DND-41 (cell line): Measurements from ENCODE around the gene ALG8.

Source experiments
- ATAC-seq: fragments of 200-7000 bp; cut with Tn5 transposase; 3 replicates; pipeline ENCODE4 v1.9.1; 2021; ENCODE audit warnings: low read depth; ENCODE audit not compliant: insufficient read depth
- DNase-seq: peaks from one replicate; pipeline ENCODE4 v3.0.0-alpha.2; 2020
- H2AFZ ChIP-seq: 2 replicates; pipeline ENCODE4 v1.6.0; 2012; ENCODE audit warnings: low read depth, low read length
- H3K27ac ChIP-seq: 2 replicates; pipeline ENCODE4 v1.5.1; 2012; ENCODE audit warnings: low read length, inconsistent platforms
- H3K27me3 ChIP-seq: fragments of 200-600 bp; sonication (generic); 2 replicates; pipeline ENCODE4 v1.6.0; 2012; ENCODE audit warnings: low read length, mild to moderate bottlenecking, inconsistent platforms; ENCODE audit not compliant: insufficient read depth, poor library complexity
- H3K36me3 ChIP-seq: 2 replicates; pipeline ENCODE4 v1.5.1; 2012; ENCODE audit warnings: low read length, inconsistent platforms; ENCODE audit not compliant: insufficient read depth
- H3K4me1 ChIP-seq: 2 replicates; pipeline ENCODE4 v1.5.1; 2012; ENCODE audit warnings: mild to moderate bottlenecking, low read length; ENCODE audit not compliant: insufficient read depth
- H3K4me2 ChIP-seq: 2 replicates; pipeline ENCODE4 v1.6.0; 2012; ENCODE audit warnings: mild to moderate bottlenecking, moderate library complexity, low read length, inconsistent platforms; ENCODE audit not compliant: insufficient read depth
- H3K4me3 ChIP-seq, 2 experiments: fragments of 200-600 bp in 1 of 2; shearing (Covaris generic) in 1 of 2; 2 replicates each; pipeline ENCODE4 v1.5.1; 2012 to 2016; ENCODE audit warnings: inconsistent platforms in 2 of 2, low read length in 2 of 2, mild to moderate bottlenecking in 2 of 2, low read depth in 1 of 2, moderate library complexity in 1 of 2
- H3K79me2 ChIP-seq: 2 replicates; pipeline ENCODE4 v1.6.0; 2012; ENCODE audit warnings: low read length, inconsistent platforms; ENCODE audit not compliant: insufficient read depth
- H3K9ac ChIP-seq: 2 replicates; pipeline ENCODE4 v1.6.0; 2012; ENCODE audit warnings: low read depth, mild to moderate bottlenecking, inconsistent platforms, low read length, moderate library complexity
- H3K9me3 ChIP-seq: 2 replicates; pipeline ENCODE4 v1.5.1; 2012; ENCODE audit warnings: low read length, moderate library complexity, mild to moderate bottlenecking, inconsistent platforms; ENCODE audit not compliant: insufficient read depth, severe bottlenecking
- H4K20me1 ChIP-seq: 2 replicates; pipeline ENCODE4 v1.6.0; 2012; ENCODE audit warnings: low read length; ENCODE audit not compliant: insufficient read depth
- EZH2 ChIP-seq: IDR thresholded peaks from 3 replicates; pipeline ENCODE4 v1.6.1; 2012; ENCODE audit warnings: borderline replicate concordance, low read depth, mild to moderate bottlenecking, moderate library complexity, low read length, inconsistent platforms; ENCODE audit not compliant: severe bottlenecking
- TF ChIP-seq, protein P1 (sequence below): IDR thresholded peaks from 2 replicates; pipeline ENCODE4 v1.5.1; 2012; ENCODE audit warnings: borderline replicate concordance, low read length, moderate library complexity, mild to moderate bottlenecking; ENCODE audit not compliant: poor library complexity, severe bottlenecking; ENCODE audit errors: extremely low read depth

The ALG8 gene

DNA sequence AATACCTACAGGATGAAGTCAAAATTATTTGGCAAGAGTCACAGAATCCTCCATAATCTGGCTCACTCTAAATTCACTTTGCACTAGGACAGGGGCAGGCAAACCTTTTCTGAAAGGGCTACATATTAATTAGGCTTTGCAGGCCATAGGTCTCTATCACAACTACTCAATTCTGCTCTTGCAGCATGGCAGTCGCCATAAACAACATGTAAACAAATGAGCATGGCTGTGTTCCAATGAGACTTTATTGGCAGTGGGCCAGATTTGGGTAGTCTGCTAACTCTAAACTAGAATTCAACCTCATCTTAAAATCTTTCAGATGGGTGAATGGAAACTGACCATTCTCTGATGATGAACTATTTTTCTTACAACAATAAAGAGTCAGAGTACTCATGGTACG lies 70.0 kb downstream of the ALG8 start:
- H3K4me1 ChIP-seq: no peaks in the 10 kb centered on the region
- no peak overlapping the region for H3K27ac ChIP-seq
- peaks cover 41% of the 10 kb centered on the region for H3K79me2 ChIP-seq
- no peak overlapping the region for H3K9ac ChIP-seq
- no peak overlapping the region for H3K4me2 ChIP-seq
- H3K27me3 ChIP-seq: no peaks in the 10 kb centered on the region
- H3K36me3 ChIP-seq: peaks cover 56% of the 10 kb centered on the region
- peaks cover 8% of the 10 kb centered on the region; the same call in 1 of the 2 replicates for H4K20me1 ChIP-seq
- H2AFZ ChIP-seq: no peak overlapping the region
- ATAC-seq (no peak), DNase-seq (no peak)
- no peak for TF ChIP-seq EZH2
- TF ChIP-seq, protein P1, sequence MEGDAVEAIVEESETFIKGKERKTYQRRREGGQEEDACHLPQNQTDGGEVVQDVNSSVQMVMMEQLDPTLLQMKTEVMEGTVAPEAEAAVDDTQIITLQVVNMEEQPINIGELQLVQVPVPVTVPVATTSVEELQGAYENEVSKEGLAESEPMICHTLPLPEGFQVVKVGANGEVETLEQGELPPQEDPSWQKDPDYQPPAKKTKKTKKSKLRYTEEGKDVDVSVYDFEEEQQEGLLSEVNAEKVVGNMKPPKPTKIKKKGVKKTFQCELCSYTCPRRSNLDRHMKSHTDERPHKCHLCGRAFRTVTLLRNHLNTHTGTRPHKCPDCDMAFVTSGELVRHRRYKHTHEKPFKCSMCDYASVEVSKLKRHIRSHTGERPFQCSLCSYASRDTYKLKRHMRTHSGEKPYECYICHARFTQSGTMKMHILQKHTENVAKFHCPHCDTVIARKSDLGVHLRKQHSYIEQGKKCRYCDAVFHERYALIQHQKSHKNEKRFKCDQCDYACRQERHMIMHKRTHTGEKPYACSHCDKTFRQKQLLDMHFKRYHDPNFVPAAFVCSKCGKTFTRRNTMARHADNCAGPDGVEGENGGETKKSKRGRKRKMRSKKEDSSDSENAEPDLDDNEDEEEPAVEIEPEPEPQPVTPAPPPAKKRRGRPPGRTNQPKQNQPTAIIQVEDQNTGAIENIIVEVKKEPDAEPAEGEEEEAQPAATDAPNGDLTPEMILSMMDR: no peak
- no peaks in the 10 kb centered on the region for H3K9me3 ChIP-seq
- no peak overlapping the region for H3K4me3 ChIP-seq

DNA sequence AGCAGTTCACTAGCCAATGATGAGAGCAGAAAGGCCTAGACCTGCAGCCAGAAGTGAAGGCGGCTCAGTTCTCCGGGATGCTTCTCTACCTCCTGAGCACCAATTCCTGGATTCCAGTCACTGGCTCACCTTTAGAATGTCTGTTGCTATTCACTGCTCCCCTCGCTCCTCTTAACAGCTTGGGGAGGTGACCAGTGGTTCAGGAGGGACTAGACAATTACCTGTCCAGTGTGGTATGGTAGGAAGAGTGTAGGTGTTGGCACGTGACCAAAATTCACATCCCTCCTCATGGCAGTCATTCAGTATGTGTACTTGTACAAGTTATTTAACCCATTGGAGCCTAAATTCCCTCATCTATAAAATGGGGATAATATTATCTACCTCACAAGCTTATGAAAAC lies 71.7 kb downstream of the ALG8 start:
- H2AFZ ChIP-seq: no peak overlapping the region
- peaks cover 7% of the 10 kb centered on the region; the same call in 1 of the 2 replicates for H4K20me1 ChIP-seq
- H3K4me3 ChIP-seq: no peak overlapping the region
- peaks cover 52% of the 10 kb centered on the region for H3K36me3 ChIP-seq
- no peak overlapping the region for H3K27ac ChIP-seq
- H3K9me3 ChIP-seq: no peaks in the 10 kb centered on the region
- no peak for TF ChIP-seq EZH2
- TF ChIP-seq, protein P1: no peak
- peaks cover 24% of the 10 kb centered on the region for H3K79me2 ChIP-seq
- DNase-seq (no peak), ATAC-seq (no peak)
- no peaks in the 10 kb centered on the region for H3K27me3 ChIP-seq
- H3K9ac ChIP-seq: no peak overlapping the region
- H3K4me1 ChIP-seq: no peaks in the 10 kb centered on the region
- H3K4me2 ChIP-seq: no peak overlapping the region

DNA sequence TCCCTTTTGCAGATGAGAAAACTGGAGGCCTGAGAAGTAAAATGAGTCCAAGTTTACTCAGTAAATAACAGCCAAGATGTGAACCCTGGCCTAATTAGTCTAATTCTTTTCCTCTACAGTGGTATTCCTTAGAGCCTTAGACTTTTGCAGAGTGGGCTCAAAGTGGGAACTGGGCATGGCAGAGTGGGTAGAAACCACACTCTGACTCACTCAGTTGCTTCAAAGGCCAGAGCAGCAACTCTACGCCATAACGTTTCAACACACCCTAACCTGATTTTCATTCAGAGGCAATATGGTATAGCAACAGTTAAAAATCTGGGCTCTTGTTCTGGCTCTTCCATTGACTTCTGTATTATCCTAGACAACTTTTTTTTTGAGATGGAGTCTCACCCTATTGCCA lies 73.0 kb downstream of the ALG8 start:
- no peak overlapping the region for H3K27ac ChIP-seq
- H3K9me3 ChIP-seq: no peaks in the 10 kb centered on the region
- H3K36me3 ChIP-seq: peaks cover 41% of the 10 kb centered on the region
- H2AFZ ChIP-seq: no peak overlapping the region
- H3K4me2 ChIP-seq: no peak overlapping the region
- no peaks in the 10 kb centered on the region; the same call in 1 of the 2 replicates for H4K20me1 ChIP-seq
- peaks cover 13% of the 10 kb centered on the region for H3K79me2 ChIP-seq
- ATAC-seq (peak; percentile 47; the same call in 2 of the 3 replicates), DNase-seq (no peak)
- H3K4me1 ChIP-seq: no peaks in the 10 kb centered on the region
- no peak for TF ChIP-seq EZH2
- TF ChIP-seq, protein P1: no peak
- H3K9ac ChIP-seq: no peak overlapping the region
- no peak overlapping the region for H3K4me3 ChIP-seq
- no peaks in the 10 kb centered on the region for H3K27me3 ChIP-seq

DNA sequence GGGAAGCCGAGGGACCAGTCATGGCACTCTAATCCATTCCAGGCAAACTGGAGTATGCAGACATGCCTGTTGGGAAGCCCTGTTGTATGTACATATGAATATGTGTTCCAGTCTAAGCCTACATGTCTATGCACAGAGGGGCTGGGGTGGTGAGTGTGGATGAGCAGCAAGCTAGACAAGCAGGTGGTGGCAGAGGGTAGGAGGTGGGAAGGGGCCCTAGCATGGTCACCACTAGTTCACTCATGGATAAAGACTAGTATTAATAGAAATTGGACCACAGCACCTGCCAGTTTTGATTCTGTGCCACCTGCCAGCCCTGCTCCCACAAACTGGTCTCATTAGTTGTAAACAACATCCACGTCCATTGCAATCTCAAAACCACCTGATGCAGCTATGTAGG lies 74.2 kb downstream of the ALG8 start:
- H3K79me2 ChIP-seq: peaks cover 3% of the 10 kb centered on the region; the same call in 1 of the 2 replicates
- no peak overlapping the region for H3K4me2 ChIP-seq
- ATAC-seq (no peak), DNase-seq (no peak)
- H2AFZ ChIP-seq: no peak overlapping the region
- peaks cover 28% of the 10 kb centered on the region; the same call in 1 of the 2 replicates for H3K36me3 ChIP-seq
- H3K4me3 ChIP-seq: no peak overlapping the region
- H3K9ac ChIP-seq: no peak overlapping the region
- TF ChIP-seq, protein P1: no peak
- TF ChIP-seq EZH2: no peak
- H3K27ac ChIP-seq: no peak overlapping the region
- H4K20me1 ChIP-seq: no peaks in the 10 kb centered on the region; the same call in 1 of the 2 replicates
- H3K27me3 ChIP-seq: no peaks in the 10 kb centered on the region
- H3K9me3 ChIP-seq: no peaks in the 10 kb centered on the region
- no peaks in the 10 kb centered on the region for H3K4me1 ChIP-seq
